DOHH2 (cell line): ENCODE data around the gene MORF4L2.
"Not testable (repeated sequence)": the region's sequence is repeated elsewhere in the genome, so short reads cannot be mapped to it uniquely, and the experiment has no call there.

Experiments
- H3F3A ChIP-seq: fragments of 200-600 bp; sonication (generic), shearing (Covaris generic); 2 replicates; pipeline ENCODE4 v1.6.0; 2016; ENCODE audit warnings: antibody characterized with exemption, mild to moderate bottlenecking; ENCODE audit not compliant: control insufficient read depth, insufficient read depth
- H3K27ac ChIP-seq: fragments of 200-600 bp; sonication (generic); 2 replicates; pipeline ENCODE4 v1.5.1; 2014; ENCODE audit warnings: low read depth, mild to moderate bottlenecking, low read length, moderate library complexity
- H3K27me3 ChIP-seq: fragments of 200-600 bp; sonication (generic); 2 replicates; pipeline ENCODE4 v1.6.1; 2014; ENCODE audit warnings: mild to moderate bottlenecking, low read length, mixed read lengths; ENCODE audit not compliant: control insufficient read depth
- H3K36me3 ChIP-seq: fragments of 200-600 bp; sonication (generic); 2 replicates; pipeline ENCODE4 v1.6.1; 2014; ENCODE audit warnings: mild to moderate bottlenecking, low read length, moderate library complexity, mixed read lengths; ENCODE audit not compliant: control insufficient read depth
- H3K4me1 ChIP-seq: fragments of 200-600 bp; sonication (generic); 2 replicates; pipeline ENCODE4 v1.6.1; 2014; ENCODE audit warnings: mild to moderate bottlenecking, low read length, mixed read lengths; ENCODE audit not compliant: control insufficient read depth
- H3K4me2 ChIP-seq: fragments of 200-600 bp; sonication (generic); 2 replicates; pipeline ENCODE4 v1.6.0; 2014; ENCODE audit warnings: mild to moderate bottlenecking, low read length, moderate library complexity
- H3K4me3 ChIP-seq: fragments of 200-600 bp; sonication (generic); 2 replicates; pipeline ENCODE4 v1.5.1; 2014; ENCODE audit warnings: mild to moderate bottlenecking, low read length, mixed read lengths
- H3K79me2 ChIP-seq: fragments of 200-600 bp; sonication (generic); 2 replicates; pipeline ENCODE4 v1.6.1; 2014; ENCODE audit warnings: mild to moderate bottlenecking, low read length, mixed read lengths; ENCODE audit not compliant: control insufficient read depth
- H3K9me2 ChIP-seq: fragments of 200-600 bp; sonication (generic); replicated peaks from 2 replicates; pipeline ENCODE4 v1.6.1; 2014; ENCODE audit warnings: mild to moderate bottlenecking, low read length, mixed read lengths; ENCODE audit not compliant: control insufficient read depth
- H3K9me3 ChIP-seq: fragments of 200-600 bp; sonication (generic); 2 replicates; pipeline ENCODE4 v1.6.1; 2014; ENCODE audit warnings: antibody characterized with exemption, low read length, mixed read lengths; ENCODE audit not compliant: control insufficient read depth, insufficient read depth
- H4K20me1 ChIP-seq: fragments of 200-600 bp; sonication (generic); 2 replicates; pipeline ENCODE4 v1.6.0; 2014; ENCODE audit warnings: low read depth, mild to moderate bottlenecking, antibody characterized with exemption, low read length, moderate library complexity; ENCODE audit not compliant: control insufficient read depth, insufficient read depth
- EZH2phosphoT487 ChIP-seq: fragments of 200-600 bp; sonication (generic); IDR thresholded peaks from 2 replicates; pipeline ENCODE4 v1.6.1; 2017; ENCODE audit warnings: borderline replicate concordance, mild to moderate bottlenecking, antibody characterized with exemption, low read length, moderate library complexity, mixed read lengths
- TF ChIP-seq, protein P1 (sequence below): fragments of 200-600 bp; sonication (generic); IDR thresholded peaks from one replicate; pipeline ENCODE4 v1.5.1; 2014; ENCODE audit warnings: antibody characterized with exemption, mild to moderate bottlenecking, low read depth, low read length; ENCODE audit not compliant: poor library complexity, severe bottlenecking

Gene MORF4L2

GRCh38 chrX:103656617-103657016 is 29.9 kb downstream of the MORF4L2 start:
- Histone ChIP-seq H3F3A (no peaks in the 10 kb centered on the region), H3K4me2 (no peak overlapping the region), H3K4me3 (no peak overlapping the region), H3K36me3 (no peaks in the 10 kb centered on the region), H3K4me1 (no peaks in the 10 kb centered on the region), H3K79me2 (no peaks in the 10 kb centered on the region), H3K27ac (no peak overlapping the region), H4K20me1 (no peaks in the 10 kb centered on the region), H3K9me3 (no peaks in the 10 kb centered on the region), H3K27me3 (no peaks in the 10 kb centered on the region), H3K9me2 (no peaks in the 10 kb centered on the region)
- TF ChIP-seq, protein P1, sequence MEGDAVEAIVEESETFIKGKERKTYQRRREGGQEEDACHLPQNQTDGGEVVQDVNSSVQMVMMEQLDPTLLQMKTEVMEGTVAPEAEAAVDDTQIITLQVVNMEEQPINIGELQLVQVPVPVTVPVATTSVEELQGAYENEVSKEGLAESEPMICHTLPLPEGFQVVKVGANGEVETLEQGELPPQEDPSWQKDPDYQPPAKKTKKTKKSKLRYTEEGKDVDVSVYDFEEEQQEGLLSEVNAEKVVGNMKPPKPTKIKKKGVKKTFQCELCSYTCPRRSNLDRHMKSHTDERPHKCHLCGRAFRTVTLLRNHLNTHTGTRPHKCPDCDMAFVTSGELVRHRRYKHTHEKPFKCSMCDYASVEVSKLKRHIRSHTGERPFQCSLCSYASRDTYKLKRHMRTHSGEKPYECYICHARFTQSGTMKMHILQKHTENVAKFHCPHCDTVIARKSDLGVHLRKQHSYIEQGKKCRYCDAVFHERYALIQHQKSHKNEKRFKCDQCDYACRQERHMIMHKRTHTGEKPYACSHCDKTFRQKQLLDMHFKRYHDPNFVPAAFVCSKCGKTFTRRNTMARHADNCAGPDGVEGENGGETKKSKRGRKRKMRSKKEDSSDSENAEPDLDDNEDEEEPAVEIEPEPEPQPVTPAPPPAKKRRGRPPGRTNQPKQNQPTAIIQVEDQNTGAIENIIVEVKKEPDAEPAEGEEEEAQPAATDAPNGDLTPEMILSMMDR = no peak
- no peak for TF ChIP-seq EZH2phosphoT487

DNA sequence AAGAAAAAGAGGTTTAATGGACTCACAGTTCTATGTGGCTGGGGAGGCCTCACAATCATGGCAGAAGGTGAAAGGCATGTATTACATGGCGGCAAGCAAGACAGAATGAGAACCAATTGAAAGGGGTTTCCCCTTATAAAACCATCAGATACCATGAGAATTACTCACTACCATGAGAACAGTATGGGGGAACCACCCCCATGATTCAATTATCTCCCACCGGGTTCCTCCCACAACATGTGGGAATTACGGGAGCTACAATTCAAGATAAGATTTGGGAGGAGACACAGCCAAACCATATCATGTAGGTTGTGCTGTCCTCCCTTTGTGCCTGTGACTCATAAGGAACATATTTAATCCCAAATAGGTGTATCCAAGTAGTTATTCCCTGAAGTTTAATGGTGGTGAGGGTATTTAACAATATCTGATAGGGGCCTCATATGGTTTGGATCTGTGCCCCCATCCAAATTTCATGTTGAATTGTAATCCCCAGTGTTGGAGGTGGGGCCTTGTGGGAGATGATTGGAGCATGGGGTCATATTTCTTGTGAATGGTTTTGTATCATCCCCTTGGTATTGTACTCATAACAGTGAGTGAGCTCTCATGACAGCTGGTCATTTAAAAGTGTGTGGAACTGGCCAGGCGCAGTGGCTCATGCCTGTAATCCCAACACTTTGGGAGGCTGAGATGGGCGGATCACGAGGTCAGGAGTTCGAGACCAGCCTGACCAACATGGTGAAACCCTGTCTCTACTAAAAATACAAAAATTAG is 31.1 kb downstream of the MORF4L2 start:
- not testable (repeated sequence) for H3K27ac ChIP-seq

GRCh38 chrX:103651151-103651773 is 35.2 kb downstream of the MORF4L2 start:
- no peak for TF ChIP-seq EZH2phosphoT487
- TF ChIP-seq, protein P1 = no peak
- no peaks in the 10 kb centered on the region for H3K36me3 ChIP-seq
- no peaks in the 10 kb centered on the region for H3K9me3 ChIP-seq
- H3K9me2 ChIP-seq = no peaks in the 10 kb centered on the region
- H4K20me1 ChIP-seq = no peaks in the 10 kb centered on the region
- no peaks in the 10 kb centered on the region for H3K27me3 ChIP-seq
- no peak overlapping the region for H3K4me2 ChIP-seq
- no peak overlapping the region for H3K27ac ChIP-seq
- no peak overlapping the region for H3K4me3 ChIP-seq
- no peaks in the 10 kb centered on the region for H3F3A ChIP-seq
- no peaks in the 10 kb centered on the region for H3K4me1 ChIP-seq
- H3K79me2 ChIP-seq = no peaks in the 10 kb centered on the region

More for the DNA sequence above, 31.1 kb downstream of the MORF4L2 start:
- H3K9me3 ChIP-seq, H3F3A ChIP-seq, H3K4me3 ChIP-seq, H4K20me1 ChIP-seq, H3K4me1 ChIP-seq, H3K9me2 ChIP-seq, H3K27me3 ChIP-seq, H3K79me2 ChIP-seq, H3K4me2 ChIP-seq, H3K36me3 ChIP-seq: not testable (repeated sequence)

GRCh38 chrX:103647630-103648029 is 38.9 kb downstream of the MORF4L2 start:
- no peak for TF ChIP-seq EZH2phosphoT487
- TF ChIP-seq, protein P1 = no peak
- Histone ChIP-seq H3K4me3 (no peak overlapping the region), H3K4me1 (no peaks in the 10 kb centered on the region)

More at GRCh38 chrX:103647630-103648029, 38.9 kb downstream of the MORF4L2 start:
- Histone ChIP-seq H3K79me2 (no peaks in the 10 kb centered on the region), H3K27me3 (no peaks in the 10 kb centered on the region), H3K36me3 (no peaks in the 10 kb centered on the region), H3K27ac (no peak overlapping the region), H3K9me2 (no peaks in the 10 kb centered on the region), H3K4me2 (no peak overlapping the region), H3F3A (no peaks in the 10 kb centered on the region), H4K20me1 (no peaks in the 10 kb centered on the region), H3K9me3 (no peaks in the 10 kb centered on the region)
